ENCODE data around the gene BHLHA9.

GRCh38 chr17:1290676-1291075, 20.4 kb downstream of the BHLHA9 start:
- TF ChIP-seq POLR2A (IDR thresholded peaks at IDR 0.05), result no peak
- TF ChIP-seq CTCF (IDR thresholded peaks at IDR 0.05 in 4 of 5, conservative IDR thresholded peaks at IDR 0.05 in 1 of 5), result no peak

Measured in gastrocnemius medialis (tissue), 4 donors.